ENCODE measurements around the gene C1QTNF9. TPM values are rescaled to one million over a fixed set of nuclear protein-coding genes. Genes with fewer than 3 reads are reported as not detected.
"Not testable (repeated sequence)": the region's sequence is repeated elsewhere in the genome, so short reads cannot be mapped to it uniquely, and the experiment has no call there.

Gene C1QTNF9
- polyA plus RNA-seq, 6 donors from 2014 or later: not detected

GRCh38 chr13:24365191-24365590, 55.8 kb downstream of the C1QTNF9 start:
- Mint-ChIP-seq H3K27me3 (peaks cover 0 to 17% (median 7%) of the 10 kb centered on the region in 3 donors), H3K9me3 (no peaks in the 10 kb centered on the region), H3K4me3 (no peak overlapping the region), H3K27ac (no peak overlapping the region), H3K36me3 (no peaks in the 10 kb centered on the region), H3K4me1 (no peaks in the 10 kb centered on the region)
- ATAC-seq (ENCODE audit: low read depth in 2 of 2) (no peak), DNase-seq (no peak)

GRCh38 chr13:24366315-24366714, 56.9 kb downstream of the C1QTNF9 start:
- not testable (repeated sequence) for DNase-seq; H3K9me3 Mint-ChIP-seq; ATAC-seq (ENCODE audit: low read depth in 2 of 2)

GRCh38 chr13:24371273-24371672, 61.9 kb downstream of the C1QTNF9 start:
- not testable (repeated sequence) for H3K36me3 Mint-ChIP-seq; H3K4me1 Mint-ChIP-seq; DNase-seq; ATAC-seq (ENCODE audit: low read depth in 2 of 2)
- H3K27me3 Mint-ChIP-seq: peaks cover 7 to 45% (median 45%) of the 10 kb centered on the region in 3 donors
- H3K4me3 Mint-ChIP-seq: peak overlapping the region in 1 of 8 donors; percentile 47
- peak overlapping the region in 2 of 6 donors; percentile 4 to 17 for H3K27ac Mint-ChIP-seq
- peaks cover 0 to 22% (median 2%) of the 10 kb centered on the region in 7 donors for H3K9me3 Mint-ChIP-seq

More at GRCh38 chr13:24366315-24366714, 56.9 kb downstream of the C1QTNF9 start:
- peaks cover 0 to 28% (median 18%) of the 10 kb centered on the region in 3 donors for H3K27me3 Mint-ChIP-seq
- not testable (repeated sequence) for H3K27ac Mint-ChIP-seq, H3K4me1 Mint-ChIP-seq, H3K4me3 Mint-ChIP-seq, H3K36me3 Mint-ChIP-seq

Other genes with a start within 250 kb of the C1QTNF9 start
- gene SPATA13, start 148.9 kb upstream of the C1QTNF9 start, polyA plus RNA-seq (ENCODE audit: low read depth in 6 of 6): 1 to 10 TPM in 5 of 6 donors, not detected in 1; 2.2 to 8.3 (median 5.3) TPM
- gene PARP4, start 203.2 kb downstream of the C1QTNF9 start, polyA plus RNA-seq (ENCODE audit: low read depth in 6 of 6): 10 to 100 TPM; 20.6 to 35.0 (median 28.6) TPM